K562 (cell line): ENCODE results near the gene WAS. TPM values are rescaled to one million over a fixed set of nuclear protein-coding genes. Genes with fewer than 3 reads are reported as not detected.

ENCODE experiments used
- ARNT ChIP-seq, 2 experiments: fragments of 450-650 bp; IDR thresholded peaks; 2 replicates each; pipeline ENCODE4 v1.6.1; 2016; ENCODE audit warnings: mild to moderate bottlenecking in 1 of 2
- CCAR2 ChIP-seq: fragments of 200-400 bp; formaldehyde crosslinking; IDR thresholded peaks from 2 replicates; pipeline ENCODE4 v1.6.1; 2017; ENCODE audit warnings: mild to moderate bottlenecking, low read depth, low read length
- CEBPB ChIP-seq: fragments of 450-650 bp; IDR thresholded peaks from 2 replicates; pipeline ENCODE4 v1.6.1; 2016; ENCODE audit warnings: missing genetic modification characterization, missing compliant biosample characterization
- CREB3 ChIP-seq: fragments of 450-650 bp; conservative IDR thresholded peaks from 2 replicates; pipeline ENCODE4 v1.6.1; 2016; ENCODE audit warnings: missing genetic modification characterization, low read depth, mild to moderate bottlenecking, missing compliant biosample characterization, moderate library complexity
- DACH1 ChIP-seq: fragments of 450-650 bp; IDR thresholded peaks from 2 replicates; pipeline ENCODE4 v1.6.1; 2018; ENCODE audit not compliant: partially characterized antibody
- FOXO4 ChIP-seq: fragments of 450-650 bp; formaldehyde crosslinking; IDR thresholded peaks from 2 replicates; pipeline ENCODE4 v1.4.0; 2020; ENCODE audit warnings: mild to moderate bottlenecking, moderate library complexity
- GATAD2A ChIP-seq: fragments of 450-650 bp; IDR thresholded peaks from 2 replicates; pipeline ENCODE4 v1.6.1; 2017
- GATAD2B ChIP-seq: fragments of 450-650 bp; IDR thresholded peaks from 2 replicates; pipeline ENCODE4 v1.6.1; 2017; ENCODE audit warnings: mild to moderate bottlenecking, borderline replicate concordance
- MCM7 ChIP-seq, 2 experiments: fragments of 450-650 bp; IDR thresholded peaks; 2 replicates each; pipeline ENCODE4 v1.6.1; 2016 to 2018
- MYC ChIP-seq, 2 experiments: fragments of 250-450 bp in 1 of 2; sonication (Bioruptor Pico) in 1 of 2; IDR thresholded peaks; 2 replicates each; pipeline versions ENCODE4 v1.5.1 to v1.6.1; 2012 to 2021; ENCODE audit warnings: low read depth in 2 of 2, borderline replicate concordance in 1 of 2, improper control_type of control experiment in 1 of 2, low read length in 1 of 2, mild to moderate bottlenecking in 1 of 2, moderate library complexity in 1 of 2
- POLR2G ChIP-seq: fragments of 200-400 bp; formaldehyde crosslinking; IDR thresholded peaks from 2 replicates; pipeline ENCODE4 v1.6.1; 2017; ENCODE audit warnings: low read depth, mild to moderate bottlenecking, antibody characterized with exemption, low read length, moderate library complexity
- RHOXF2B ChIP-seq: fragments of 250-450 bp; sonication (Bioruptor Pico); conservative IDR thresholded peaks from 2 replicates; pipeline ENCODE4 v1.5.1; 2021
- SNAPC5 ChIP-seq: fragments of 250-450 bp; sonication (Bioruptor Pico); IDR thresholded peaks from 2 replicates; pipeline ENCODE4 v1.8.0; 2021; ENCODE audit warnings: moderate library complexity, mild to moderate bottlenecking, inconsistent platforms
- VEZF1 ChIP-seq: fragments of 200-800 bp; sonication (Bioruptor generic); IDR thresholded peaks from 2 replicates; pipeline ENCODE4 v1.6.1; 2017; ENCODE audit warnings: missing genetic modification characterization, missing compliant biosample characterization
- YY1 ChIP-seq, 3 experiments: IDR thresholded peaks; 2 replicates each; pipeline ENCODE4 v1.6.1; 2011; ENCODE audit warnings: low read length in 2 of 3, mild to moderate bottlenecking in 2 of 3, moderate library complexity in 2 of 3, borderline replicate concordance in 1 of 3, control low read depth in 1 of 3, low read depth in 1 of 3; ENCODE audit not compliant: insufficient read depth in 3 of 3, insufficient replicate concordance in 2 of 3, control insufficient read depth in 1 of 3, insufficient read length in 1 of 3; ENCODE audit errors: extremely low read depth in 1 of 3
- ZBTB5 ChIP-seq: fragments of 450-650 bp; IDR thresholded peaks from 2 replicates; pipeline ENCODE4 v1.6.1; 2017; ENCODE audit warnings: antibody characterized with exemption
- ZNF280A ChIP-seq: fragments of 450-650 bp; IDR thresholded peaks from 2 replicates; pipeline ENCODE4 v1.6.1; 2018; ENCODE audit warnings: mild to moderate bottlenecking, low read depth; ENCODE audit not compliant: partially characterized antibody
- ZNF583 ChIP-seq: fragments of 250-450 bp; sonication (Bioruptor Pico); IDR thresholded peaks from 2 replicates; pipeline ENCODE4 v1.4.0; 2020
- ZNF644 ChIP-seq: fragments of 200-800 bp; sonication (Bioruptor generic); IDR thresholded peaks from 2 replicates; pipeline ENCODE4 v1.6.1; 2016; ENCODE audit warnings: low read depth, missing genetic modification characterization, missing compliant biosample characterization
- polyA plus RNA-seq, 8 experiments: library from polyadenylated mRNA; depleted of rRNA in 4 of 8; stranded (reverse) in 5 of 8; unstranded in 3 of 8; fragments of >200 nt; fragmentation: Nextera tagmentation in 2 of 8; fragmentation: Illumina TruSeq in 1 of 8; extraction: Ambion mirVana in 2 of 8; extraction: Trizol in 1 of 8; gene quantifications; 2 replicates each; pipeline versions ENCODE4 v1.2.1 to v1.2.3, GENCODE V29; 2011 to 2014; ENCODE audit warnings: inconsistent platforms in 1 of 8, missing spikeins in 1 of 8
- total RNA-seq, 7 experiments: library from RNA; depleted of rRNA in 6 of 7; stranded (reverse); fragments of >200 nt in 6 of 7; fragmentation: Illumina TruSeq in 2 of 7; extraction: Trizol in 2 of 7; gene quantifications; 2 replicates each; pipeline versions ENCODE4 v1.2.1 to v1.2.3, GENCODE V29; 2011 to 2021; ENCODE audit warnings: low replicate concordance in 1 of 7

The WAS gene
- total and polyA plus RNA-seq, 9 of the 15 experiments (the other 6 are each of a cell fraction or from before 2014, with no cell fraction given) = 0.11 to 16.1 (median 3.8) TPM

- TF ChIP-seq POLR2G (peak; percentile 92), ZNF280A (no peak), ZNF644 (tag) (no peak), CEBPB (tag) (no peak), MCM7 (IDR thresholded peaks at IDR 0.05) (no peak), ZNF583 (CRISPR knock-in tag) (no peak), YY1 (IDR thresholded peaks at IDR 0.05; ENCODE audit: borderline replicate concordance in 1 of 3, control insufficient read depth in 1 of 3, extremely low read depth in 1 of 3, insufficient read depth in 3 of 3, insufficient read length in 1 of 3, insufficient replicate concordance in 2 of 3, low read depth in 1 of 3, low read length in 2 of 3) (peak; percentile 67 to 94 (median 87)), MYC (IDR thresholded peaks at IDR 0.05; ENCODE audit: low read depth, low read length) (peak; percentile 34; the same call in 1 of the 2 replicates), MYC (CRISPR knock-in tag; IDR thresholded peaks at IDR 0.05; ENCODE audit: borderline replicate concordance, low read depth) (no peak), DACH1 (no peak), RHOXF2B (CRISPR knock-in tag) (no peak), VEZF1 (CRISPR knock-in tag) (no peak), CCAR2 (no peak), GATAD2B (no peak), FOXO4 (CRISPR knock-in tag) (no peak), ARNT (IDR thresholded peaks at IDR 0.05) (no peak), SNAPC5 (CRISPR knock-in tag) (no peak), ZBTB5 (no peak), GATAD2A (peak; percentile 73), CREB3 (tag) (no peak)
These were observed 12.8 kb downstream of the WAS start, which contains the start of gene SUV39H1 (continued) for GRCh38 chrX:48696301-48696908.
